Fibroblast of skin of scalp (primary cell): ENCODE results near the gene OCIAD1. TPM values are rescaled to one million over a fixed set of nuclear protein-coding genes. Genes with fewer than 3 reads are reported as not detected.
A peak's percentile ranks its signal among the peaks of the same experiment; 100 is the strongest.
"Not testable (repeated sequence)": the region's sequence is repeated elsewhere in the genome, so short reads cannot be mapped to it uniquely, and the experiment has no call there.

Experiments
- DNase-seq: peaks from one replicate; pipeline ENCODE4 v3.0.0-alpha.2; 2013
- polyA plus RNA-seq, 2 experiments: library from polyadenylated mRNA; unstranded; fragments of 120-200 nt; gene quantifications; one replicate each; pipeline ENCODE4 v1.2.1, GENCODE V29; 2013; ENCODE audit not compliant: insufficient read length in 2 of 2

The OCIAD1 gene
- 120 TPM for polyA plus RNA-seq (2013, experiment 1 of 2; ENCODE audit: insufficient read length)
- polyA plus RNA-seq (2013, experiment 2 of 2; ENCODE audit: insufficient read length): 125 TPM

DNA sequence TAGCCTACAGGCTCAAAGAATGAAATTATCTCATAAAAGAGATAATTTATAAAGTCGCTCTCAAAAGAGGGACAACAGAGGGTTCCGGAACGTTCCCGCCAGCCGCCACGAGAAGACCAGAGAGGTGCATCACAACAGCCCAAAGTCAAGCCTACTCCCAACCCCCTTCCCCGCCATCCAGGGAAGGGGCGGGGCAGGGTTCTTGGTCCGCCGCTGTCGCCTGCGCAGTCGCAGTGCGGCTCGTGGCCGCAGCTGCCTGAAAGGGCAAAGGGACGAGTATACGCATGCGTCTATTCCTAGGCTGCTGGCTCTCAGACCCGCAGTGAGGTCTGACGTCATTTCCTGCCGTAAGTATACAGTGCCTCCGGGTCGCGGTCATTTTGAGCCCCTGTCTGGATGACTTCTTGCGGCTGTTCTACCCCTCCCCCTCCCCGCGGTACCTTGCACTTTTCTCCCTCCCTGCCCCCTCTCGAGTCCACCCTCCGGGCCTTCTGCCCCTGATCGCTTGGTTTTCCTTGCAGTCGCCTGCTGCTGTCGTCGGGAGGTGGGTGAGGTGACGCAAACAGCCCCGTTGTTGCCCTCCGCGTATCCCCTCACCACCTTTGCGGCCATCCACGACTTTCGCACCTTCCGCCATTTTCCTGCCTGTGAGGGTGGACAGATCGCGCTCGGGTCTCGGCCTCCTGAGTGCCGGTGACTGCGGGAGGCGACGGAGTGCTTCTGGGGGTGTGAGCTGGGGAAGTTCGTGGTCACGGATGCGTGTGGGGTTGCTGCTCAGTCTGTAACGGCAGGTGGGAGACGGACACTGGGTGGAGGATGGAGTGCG lies at the start of gene OCIAD1:
Gene OCIAD1 (plus strand): TSS at position 383 of the 826 bp plus-strand sequence. CDS start 1,537 bp downstream, outside the sequence.
- DNase-seq: peak; percentile 100

- DNase-seq: no peak
Measured at GRCh38 chr4:48781968-48782367, 48.9 kb upstream of the OCIAD1 start.

DNA sequence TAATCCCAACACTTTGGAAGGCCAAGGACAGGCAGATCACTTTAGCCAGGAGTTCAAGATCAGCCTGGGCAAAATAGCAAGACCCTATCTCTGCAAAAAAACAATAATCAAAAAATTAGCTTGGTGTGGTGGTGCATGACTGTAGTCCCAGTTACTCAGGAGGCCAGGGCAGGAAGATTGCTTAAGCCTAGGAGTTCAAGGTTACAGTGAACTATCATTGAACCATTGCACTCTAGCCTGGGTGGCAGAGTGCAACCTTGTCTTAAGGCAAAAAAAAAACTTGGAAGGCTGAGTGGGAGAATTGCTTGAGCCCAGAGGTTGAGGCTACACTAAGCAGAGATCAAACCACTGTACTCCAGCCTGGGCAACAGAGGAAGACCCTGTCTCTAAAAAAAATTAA lies 45.6 kb upstream of the OCIAD1 start:
- no peak for DNase-seq

GRCh38 chr4:48786549-48786948 lies 44.3 kb upstream of the OCIAD1 start:
- DNase-seq: no peak

GRCh38 chr4:48787056-48787455 lies 43.8 kb upstream of the OCIAD1 start:
- no peak for DNase-seq

- no peak for DNase-seq
Measured at GRCh38 chr4:48790561-48790960, 40.3 kb upstream of the OCIAD1 start.

DNA sequence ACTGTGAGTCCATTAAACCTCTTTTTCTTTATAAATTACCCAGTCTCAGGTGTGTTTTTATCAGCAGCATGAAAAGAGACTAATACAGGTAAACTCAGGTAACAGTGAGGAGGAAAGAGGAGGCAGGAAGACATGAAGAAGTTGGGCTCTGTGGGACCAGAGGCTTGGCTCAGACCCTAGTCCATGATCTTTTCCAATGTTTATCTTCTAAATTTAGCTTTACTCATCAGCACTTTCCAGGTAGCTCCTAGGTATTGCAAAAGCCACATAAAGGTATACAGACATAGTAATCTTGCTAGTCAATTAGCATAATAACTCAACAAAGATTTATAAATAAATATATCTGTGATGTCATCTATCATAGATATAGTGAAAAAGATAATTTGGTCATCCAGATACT lies 39.6 kb upstream of the OCIAD1 start:
- DNase-seq: no peak

DNA sequence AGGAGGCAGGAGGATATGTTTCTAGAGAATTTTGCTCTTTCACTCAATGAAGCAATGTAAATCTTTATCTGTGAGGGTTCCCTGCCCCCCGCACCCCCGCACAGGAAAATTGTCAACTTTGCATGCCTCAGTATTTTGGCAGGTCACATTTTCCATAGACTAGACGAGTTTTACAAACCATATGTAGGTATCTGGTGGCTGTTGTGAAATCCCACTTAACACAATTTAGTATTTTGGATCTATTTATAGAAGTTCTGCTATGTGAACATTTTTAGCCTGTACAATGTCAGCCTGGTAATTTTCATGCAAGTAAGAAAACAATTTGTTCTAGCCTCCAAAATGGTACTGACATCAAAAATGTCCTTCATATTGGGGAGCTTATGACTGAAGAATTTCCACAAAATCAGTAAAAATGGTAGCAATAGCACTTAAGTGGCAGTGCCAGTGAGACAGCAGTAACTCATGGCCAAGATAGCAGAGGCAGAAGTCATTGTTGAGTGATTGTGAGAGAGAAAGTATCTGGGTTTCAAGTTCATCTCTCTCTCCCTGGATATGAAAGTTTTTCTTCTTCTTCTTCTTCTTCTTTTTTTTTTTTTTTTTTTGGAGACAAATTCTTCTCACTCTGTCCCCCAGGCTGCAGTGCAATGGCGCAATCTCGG lies 38.4 kb upstream of the OCIAD1 start:
- DNase-seq: no peak

- no peak for DNase-seq
Measured at GRCh38 chr4:48795108-48795507, 35.8 kb upstream of the OCIAD1 start.

- no peak for DNase-seq
Measured at GRCh38 chr4:48796191-48796926, 34.5 kb upstream of the OCIAD1 start.

GRCh38 chr4:48796927-48797679 lies 33.8 kb upstream of the OCIAD1 start:
- no peak for DNase-seq

DNA sequence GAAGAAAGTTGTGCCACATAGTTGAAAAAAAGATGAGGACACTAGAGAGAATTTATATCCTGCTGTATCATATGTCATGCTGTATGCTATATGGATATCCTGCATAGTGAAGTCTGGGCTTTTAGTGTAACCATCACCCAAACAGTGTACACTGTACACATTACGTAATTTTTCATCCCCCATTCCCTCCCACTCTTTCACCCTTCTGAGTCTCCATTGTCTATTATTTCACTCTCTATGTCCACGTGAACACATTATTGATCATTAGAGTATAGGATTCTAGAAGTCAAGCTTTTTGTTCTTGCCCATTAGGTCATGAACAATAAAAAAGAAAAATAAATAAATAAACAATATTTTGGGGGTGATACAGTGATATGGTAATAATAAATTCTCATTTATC lies 32.8 kb upstream of the OCIAD1 start:
- DNase-seq: no peak

- no peak for DNase-seq
Measured at GRCh38 chr4:48799157-48799556, 31.7 kb upstream of the OCIAD1 start.

DNA sequence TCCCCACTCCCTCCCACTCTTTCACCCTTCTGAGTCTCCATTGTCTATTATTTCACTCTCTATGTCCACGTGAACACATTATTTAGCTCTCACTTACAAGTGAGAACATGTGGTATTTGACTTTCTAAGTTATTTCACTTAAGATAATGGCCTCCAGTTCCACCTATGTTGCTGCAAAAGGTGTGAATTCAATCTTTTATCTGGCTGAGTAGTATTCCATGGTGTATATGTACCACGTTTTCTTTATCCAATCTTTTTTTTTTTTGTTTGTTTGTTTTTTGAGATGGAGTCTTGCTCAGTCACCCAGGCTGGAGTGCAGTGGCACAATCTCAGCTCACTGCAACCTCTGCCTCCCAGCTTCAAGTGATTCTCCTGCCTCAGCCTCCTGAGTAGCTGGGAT lies 30.7 kb upstream of the OCIAD1 start:
- DNase-seq: not testable (repeated sequence)

GRCh38 chr4:48801016-48801715 lies 29.7 kb upstream of the OCIAD1 start:
- DNase-seq: no peak

DNA sequence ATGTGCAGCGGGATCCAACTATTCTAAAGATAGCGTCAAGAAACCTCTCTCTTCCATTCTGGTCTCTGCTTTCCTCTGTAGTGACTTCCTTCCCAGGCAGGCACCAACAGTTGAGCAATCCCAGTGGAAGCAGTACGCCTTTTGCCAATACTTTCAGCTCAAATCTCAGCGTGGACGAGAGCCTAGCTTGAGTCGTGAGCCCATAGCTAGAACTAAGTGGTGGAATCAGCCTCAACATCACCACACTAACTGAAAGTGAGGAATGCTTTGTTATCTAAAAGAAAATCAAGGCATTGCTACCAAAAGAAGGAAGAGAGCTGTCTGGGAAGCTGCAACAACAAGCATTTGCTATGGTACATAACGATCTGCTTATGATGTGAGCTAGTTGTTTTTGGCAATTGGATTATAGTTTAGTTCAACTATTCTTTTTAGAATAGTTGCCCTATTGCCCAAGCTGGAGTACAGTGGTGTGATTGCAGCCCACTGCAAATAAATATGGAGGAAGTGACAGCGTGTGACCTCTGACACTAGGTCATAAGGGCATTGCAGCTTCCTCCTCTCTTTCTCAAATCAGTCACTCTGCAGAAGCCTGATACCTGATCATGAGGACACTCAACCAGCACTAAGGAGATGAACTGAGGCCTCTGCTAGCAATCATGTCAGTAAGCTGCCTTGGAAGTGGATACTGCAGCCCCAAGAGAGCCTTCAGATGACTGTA lies 26.1 kb upstream of the OCIAD1 start:
- DNase-seq: no peak

DNA sequence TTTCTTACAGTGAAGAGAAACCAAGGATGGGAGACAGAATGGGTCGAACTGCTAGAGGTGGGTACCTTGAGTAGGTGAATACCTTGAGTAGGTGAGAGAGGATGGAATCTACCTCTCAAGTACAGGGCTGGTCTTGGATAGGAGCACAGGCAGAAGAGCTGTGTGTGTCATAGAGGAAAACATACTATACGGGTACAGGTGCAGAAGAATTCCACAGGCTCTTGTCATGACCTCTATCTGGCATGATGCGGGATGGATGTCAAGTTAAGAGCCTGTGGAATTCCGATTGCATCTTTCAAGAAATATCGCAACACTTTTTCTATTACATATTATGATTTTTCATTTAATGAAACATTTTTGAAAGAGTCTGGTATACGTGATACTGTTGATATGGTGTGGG lies 18.0 kb upstream of the OCIAD1 start:
- DNase-seq: no peak

DNA sequence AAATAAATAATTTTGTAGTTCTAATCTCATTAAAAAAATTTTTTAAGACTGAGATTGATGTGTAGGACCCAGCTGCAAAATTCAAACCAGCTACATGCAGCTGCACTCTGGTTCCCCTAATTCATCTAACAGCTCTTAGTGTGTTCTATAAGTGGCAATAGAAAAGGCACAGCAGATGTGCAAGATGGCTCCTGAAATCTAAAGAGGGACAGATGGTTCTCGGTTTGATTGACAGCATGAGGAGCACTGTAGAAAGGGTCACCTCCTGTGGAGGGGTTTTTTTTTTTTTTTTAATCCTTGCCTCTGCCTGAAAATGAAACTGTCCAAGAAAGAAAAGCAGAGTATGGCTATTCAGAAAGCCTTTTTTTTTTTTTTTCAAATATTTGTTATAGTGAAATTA lies 16.9 kb upstream of the OCIAD1 start:
- DNase-seq: no peak

DNA sequence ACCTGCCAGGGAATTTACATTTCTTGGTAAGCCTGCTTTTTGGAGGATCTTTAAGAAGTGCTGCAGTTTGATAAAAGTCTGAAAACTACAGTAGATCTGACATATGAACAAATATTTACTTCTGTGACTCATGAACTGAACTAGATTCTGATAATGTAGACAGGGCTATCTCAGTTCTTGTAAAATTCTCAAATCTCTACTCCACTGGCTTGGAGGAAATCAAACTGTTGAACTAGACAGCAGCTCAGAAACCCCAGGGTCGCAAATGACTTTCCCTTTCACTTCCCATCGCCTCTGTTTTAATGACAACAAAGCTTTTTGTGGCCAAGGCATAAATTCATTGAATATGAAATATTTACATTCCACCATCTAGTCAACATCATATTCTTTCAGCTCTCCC lies 15.4 kb upstream of the OCIAD1 start:
- no peak for DNase-seq

- not testable (repeated sequence) for DNase-seq
Measured at GRCh38 chr4:48816297-48816696, 14.6 kb upstream of the OCIAD1 start.

DNA sequence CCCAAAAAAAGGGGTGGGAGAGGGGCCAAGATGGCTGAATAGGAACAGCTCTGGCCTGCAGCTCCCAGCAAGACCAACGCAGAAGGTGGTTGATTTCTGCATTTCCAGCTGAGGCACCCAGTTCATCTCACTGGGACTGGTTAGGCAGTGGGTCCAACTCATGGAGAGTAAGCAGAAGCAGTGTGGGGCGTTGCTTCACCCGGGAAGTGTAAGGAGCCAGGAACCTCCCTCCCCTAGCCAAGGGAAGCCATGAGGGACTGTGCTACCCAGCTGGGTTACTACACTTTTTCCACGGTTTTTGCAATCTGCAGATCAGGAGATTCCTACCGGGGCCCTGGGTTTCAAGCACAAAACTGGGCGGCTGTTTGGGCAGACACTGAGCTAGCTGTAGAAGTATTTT lies 13.9 kb upstream of the OCIAD1 start:
- no peak for DNase-seq
